ENCODE results near the gene LRFN5.
"Not testable (repeated sequence)": the region's sequence is repeated elsewhere in the genome, so short reads cannot be mapped to it uniquely, and the experiment has no call there.

The LRFN5 gene

DNA sequence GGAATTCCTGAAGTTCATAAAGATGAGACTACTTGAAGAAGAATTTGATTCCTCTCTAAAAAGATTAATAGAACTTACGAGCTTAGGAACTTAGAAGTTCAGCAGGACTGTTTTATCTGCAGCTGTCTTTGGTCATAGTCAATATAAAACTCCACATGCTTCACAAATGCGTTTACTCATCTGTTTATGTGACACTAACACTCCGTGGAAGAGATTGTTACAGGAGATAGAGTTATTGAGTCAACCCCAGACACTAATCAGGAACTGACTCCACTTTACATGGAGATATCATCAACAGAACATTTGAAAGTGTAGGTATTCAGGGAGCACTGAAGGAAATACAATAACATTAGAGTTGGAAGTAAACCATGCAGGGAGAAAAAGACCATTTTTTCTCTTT lies 92.8 kb downstream of the LRFN5 start:
- Histone ChIP-seq H3K9ac (ENCODE audit: low read depth, low read length) (no peak overlapping the region), H3K27ac (ENCODE audit: low read depth, low read length) (no peak overlapping the region), H3K36me3 (ENCODE audit: insufficient read depth, low read length) (no peaks in the 10 kb centered on the region), H3K4me1 (ENCODE audit: insufficient read depth, low read length) (no peaks in the 10 kb centered on the region), H3K9me3 (ENCODE audit: insufficient read depth, low read depth, low read length) (no peaks in the 10 kb centered on the region), H3K4me3 (ENCODE audit: low read length) (no peak overlapping the region), H3K27me3 (ENCODE audit: insufficient read depth, low read length) (no peaks in the 10 kb centered on the region)
- 92% methylated on average over 1 of the region's 3 CpGs for WGBS

DNA sequence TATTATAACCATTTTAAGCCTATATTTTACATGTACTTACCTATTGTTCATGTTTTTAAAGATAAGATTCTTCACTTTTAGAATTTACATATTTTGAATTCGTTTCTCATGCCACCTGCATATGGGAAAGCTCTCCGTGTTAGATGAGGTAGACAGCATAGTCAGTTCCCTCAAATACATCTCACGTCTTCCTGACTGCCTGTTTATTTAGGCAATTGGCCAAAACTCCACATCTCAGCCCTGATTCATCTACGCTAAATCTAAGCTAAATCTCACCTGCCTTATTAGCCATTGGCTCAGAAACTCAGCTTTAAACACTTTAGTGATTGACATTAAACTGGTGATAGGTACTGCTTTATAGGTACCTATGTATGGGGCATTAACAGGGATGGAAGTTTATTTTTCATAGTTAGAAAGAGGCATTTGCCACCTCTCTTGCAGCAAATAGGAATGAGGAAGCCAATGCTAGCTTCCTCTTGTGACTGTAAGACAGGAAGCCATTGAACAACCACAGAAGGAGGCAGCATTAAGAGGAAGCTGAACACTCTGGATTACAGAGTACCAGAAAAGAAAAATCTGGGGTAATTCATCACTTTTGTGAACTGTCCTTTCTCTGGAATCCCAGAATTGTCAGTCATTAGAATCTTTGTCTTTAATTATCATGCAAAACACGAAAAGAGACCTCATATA lies 111.9 kb downstream of the LRFN5 start:
- no peaks in the 10 kb centered on the region; the same call in 1 of the 2 replicates for H3K4me1 ChIP-seq (ENCODE audit: insufficient read depth, low read length)
- H3K27ac ChIP-seq (ENCODE audit: low read depth, low read length) = no peak overlapping the region
- H3K9me3 ChIP-seq (ENCODE audit: insufficient read depth, low read depth, low read length) = no peaks in the 10 kb centered on the region
- WGBS = 71% methylated on average over 4 of the region's 5 CpGs
- no peak overlapping the region for H3K9ac ChIP-seq (ENCODE audit: low read depth, low read length)
- H3K36me3 ChIP-seq (ENCODE audit: insufficient read depth, low read length) = no peaks in the 10 kb centered on the region
- no peaks in the 10 kb centered on the region for H3K27me3 ChIP-seq (ENCODE audit: insufficient read depth, low read length)
- no peak overlapping the region for H3K4me3 ChIP-seq (ENCODE audit: low read length)

DNA sequence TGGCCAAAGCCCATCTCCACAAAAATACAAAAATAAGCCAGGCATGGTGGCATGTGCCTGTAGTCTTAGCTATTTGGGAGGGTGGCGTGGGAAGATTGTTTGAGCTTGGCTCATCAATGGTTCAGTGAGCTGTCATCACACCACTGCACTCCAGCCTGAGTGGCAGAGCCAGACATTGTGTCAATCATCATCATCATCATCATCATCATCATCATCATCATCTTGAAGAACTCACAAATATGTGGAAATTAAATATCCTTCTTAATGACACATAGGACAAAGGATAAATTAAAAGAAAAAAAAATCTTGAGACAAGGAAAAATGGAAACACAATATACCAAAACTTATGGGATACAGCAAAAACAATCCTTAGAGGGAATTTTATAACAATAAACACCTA lies 132.5 kb downstream of the LRFN5 start:
- H3K4me3 ChIP-seq (ENCODE audit: low read length) = no peak overlapping the region
- H3K9ac ChIP-seq (ENCODE audit: low read depth, low read length) = no peak overlapping the region
- H3K9me3 ChIP-seq (ENCODE audit: insufficient read depth, low read depth, low read length) = no peaks in the 10 kb centered on the region
- 96% methylated on average over 1 of the region's 1 CpG for WGBS
- no peak overlapping the region for H3K27ac ChIP-seq (ENCODE audit: low read depth, low read length)
- no peaks in the 10 kb centered on the region for H3K36me3 ChIP-seq (ENCODE audit: insufficient read depth, low read length)
- H3K4me1 ChIP-seq (ENCODE audit: insufficient read depth, low read length) = no peaks in the 10 kb centered on the region
- H3K27me3 ChIP-seq (ENCODE audit: insufficient read depth, low read length) = no peaks in the 10 kb centered on the region

DNA sequence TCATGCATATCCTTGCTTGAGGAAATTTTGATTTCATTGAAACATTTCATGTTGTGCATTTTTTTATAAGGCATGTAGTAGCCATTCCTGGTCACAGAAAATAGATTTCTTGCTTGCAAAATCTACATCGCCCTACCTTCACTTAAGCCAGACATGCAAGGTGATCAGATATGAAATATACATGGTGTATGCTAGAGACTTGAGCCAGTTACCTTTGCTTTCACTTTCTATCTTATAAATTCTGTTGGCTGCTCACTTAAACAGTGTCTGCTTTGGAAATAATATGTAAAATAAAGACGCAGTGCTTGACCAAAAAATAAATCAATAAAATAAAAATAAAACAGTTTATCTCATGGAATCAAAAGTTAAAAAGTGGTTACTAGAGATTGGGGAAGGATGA lies 136.5 kb downstream of the LRFN5 start:
- WGBS = 80% methylated on average over 1 of the region's 2 CpGs
- Histone ChIP-seq H3K36me3 (ENCODE audit: insufficient read depth, low read length) (no peaks in the 10 kb centered on the region), H3K4me3 (ENCODE audit: low read length) (no peak overlapping the region), H3K27ac (ENCODE audit: low read depth, low read length) (no peak overlapping the region), H3K27me3 (ENCODE audit: insufficient read depth, low read length) (no peaks in the 10 kb centered on the region), H3K9me3 (ENCODE audit: insufficient read depth, low read depth, low read length) (no peaks in the 10 kb centered on the region), H3K4me1 (ENCODE audit: insufficient read depth, low read length) (no peaks in the 10 kb centered on the region), H3K9ac (ENCODE audit: low read depth, low read length) (no peak overlapping the region)

DNA sequence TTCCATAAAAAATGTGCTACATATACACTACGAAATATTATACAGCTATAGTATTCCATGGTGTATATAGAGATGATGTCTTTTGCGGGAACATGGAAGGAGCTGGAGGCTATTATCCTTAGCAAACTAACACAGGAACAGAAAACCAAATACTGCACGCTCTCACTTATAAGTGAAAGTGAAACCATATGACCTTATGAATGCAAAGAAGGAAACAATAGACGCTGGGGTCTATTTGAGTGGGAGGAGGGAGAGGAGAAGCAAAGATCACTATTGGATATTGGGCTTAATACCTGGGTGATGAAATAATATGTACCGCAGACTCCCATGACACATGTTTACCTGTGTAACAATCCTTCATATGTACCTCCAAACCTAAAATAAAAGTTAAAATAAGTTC lies 142.8 kb downstream of the LRFN5 start:
- H3K27ac ChIP-seq (ENCODE audit: low read depth, low read length) = no peak overlapping the region
- H3K9me3 ChIP-seq (ENCODE audit: insufficient read depth, low read depth, low read length) = no peaks in the 10 kb centered on the region
- H3K36me3 ChIP-seq (ENCODE audit: insufficient read depth, low read length) = no peaks in the 10 kb centered on the region
- no peak overlapping the region for H3K9ac ChIP-seq (ENCODE audit: low read depth, low read length)
- no peak overlapping the region for H3K4me3 ChIP-seq (ENCODE audit: low read length)
- no peaks in the 10 kb centered on the region for H3K27me3 ChIP-seq (ENCODE audit: insufficient read depth, low read length)
- H3K4me1 ChIP-seq (ENCODE audit: insufficient read depth, low read length) = no peaks in the 10 kb centered on the region
- WGBS = 96% methylated on average over 2 of the region's 5 CpGs

DNA sequence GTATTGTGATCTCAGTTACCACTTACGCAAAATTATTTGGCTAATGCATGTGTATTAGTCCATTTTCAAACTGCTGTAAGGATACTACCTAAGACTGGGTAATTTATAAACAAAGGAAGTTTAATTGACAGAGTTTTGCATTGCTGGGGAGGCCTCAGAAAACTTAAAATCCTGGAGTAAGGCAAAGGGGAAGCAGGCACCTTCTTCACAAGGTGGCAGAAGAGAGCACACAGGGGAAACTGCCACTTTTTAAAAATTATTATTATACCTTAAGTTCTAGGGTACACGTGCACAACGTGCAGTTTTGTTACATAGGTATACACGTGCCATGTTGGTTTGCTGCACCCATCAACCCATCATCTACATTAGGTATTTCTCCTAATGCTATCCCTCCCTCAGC lies 143.9 kb downstream of the LRFN5 start:
- H3K27me3 ChIP-seq (ENCODE audit: insufficient read depth, low read length); H3K9ac ChIP-seq (ENCODE audit: low read depth, low read length); H3K9me3 ChIP-seq (ENCODE audit: insufficient read depth, low read depth, low read length); H3K4me1 ChIP-seq (ENCODE audit: insufficient read depth, low read length); H3K36me3 ChIP-seq (ENCODE audit: insufficient read depth, low read length); H3K27ac ChIP-seq (ENCODE audit: low read depth, low read length); H3K4me3 ChIP-seq (ENCODE audit: low read length): not testable (repeated sequence)
- WGBS = 94% methylated on average over 4 of the region's 4 CpGs

DNA sequence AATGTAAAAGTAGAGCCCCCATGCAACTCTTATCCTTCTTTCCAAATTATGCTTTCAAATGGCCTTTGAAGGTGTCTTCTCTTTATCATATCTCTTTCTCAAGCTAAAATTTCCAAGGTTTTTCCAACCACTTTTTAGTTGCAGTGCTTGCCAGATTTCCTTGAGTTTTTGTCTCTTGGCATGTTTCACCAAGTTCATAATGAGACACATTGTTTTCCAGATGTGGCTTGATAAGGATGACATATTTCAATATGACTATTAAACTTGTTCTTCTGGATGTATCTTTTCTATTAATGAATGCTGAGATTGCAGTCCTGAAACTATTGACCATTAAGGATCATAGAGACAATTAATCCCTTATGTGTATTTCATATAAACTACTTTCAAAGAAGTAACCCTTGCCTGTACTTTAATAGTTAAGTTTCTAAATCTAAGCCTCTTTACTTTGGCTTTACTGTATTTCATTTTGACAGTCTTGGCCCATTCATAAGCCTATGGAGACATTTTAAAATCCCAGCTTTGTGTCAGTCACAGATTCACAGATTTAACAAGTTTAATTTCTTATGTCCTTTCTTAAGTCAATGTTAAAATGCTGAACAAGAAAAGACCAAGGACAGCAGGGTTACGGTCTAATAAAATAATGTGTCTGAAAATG lies 151.5 kb downstream of the LRFN5 start:
- Histone ChIP-seq H3K9ac (ENCODE audit: low read depth, low read length) (no peak overlapping the region), H3K4me3 (ENCODE audit: low read length) (no peak overlapping the region), H3K27me3 (ENCODE audit: insufficient read depth, low read length) (no peaks in the 10 kb centered on the region), H3K36me3 (ENCODE audit: insufficient read depth, low read length) (no peaks in the 10 kb centered on the region), H3K9me3 (ENCODE audit: insufficient read depth, low read depth, low read length) (no peaks in the 10 kb centered on the region; the same call in 1 of the 2 replicates), H3K27ac (ENCODE audit: low read depth, low read length) (no peak overlapping the region), H3K4me1 (ENCODE audit: insufficient read depth, low read length) (no peaks in the 10 kb centered on the region)
- 100% methylated on average over 1 of the region's 1 CpG for WGBS

DNA sequence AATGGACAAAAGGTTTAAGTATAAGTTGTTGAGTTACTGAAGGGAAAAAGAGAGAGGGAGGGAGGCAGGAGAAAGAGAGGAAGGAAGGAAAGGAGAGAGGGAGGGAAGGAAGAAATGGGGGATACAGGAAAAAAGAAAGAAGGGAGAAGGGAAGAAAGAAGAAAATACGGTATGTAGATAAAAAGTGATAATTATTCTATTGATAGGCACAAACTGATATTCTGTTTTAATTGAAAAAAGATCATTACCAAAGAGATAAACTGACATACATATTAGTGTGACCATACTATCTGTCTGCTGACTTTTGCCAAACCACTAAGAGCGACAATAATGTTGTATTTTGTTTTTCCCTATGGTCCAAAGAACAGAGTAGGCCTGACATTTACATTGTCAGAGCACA lies 154.5 kb downstream of the LRFN5 start:
- Histone ChIP-seq H3K4me1 (ENCODE audit: insufficient read depth, low read length) (no peaks in the 10 kb centered on the region), H3K9ac (ENCODE audit: low read depth, low read length) (no peak overlapping the region), H3K27me3 (ENCODE audit: insufficient read depth, low read length) (no peaks in the 10 kb centered on the region), H3K27ac (ENCODE audit: low read depth, low read length) (no peak overlapping the region), H3K36me3 (ENCODE audit: insufficient read depth, low read length) (no peaks in the 10 kb centered on the region), H3K9me3 (ENCODE audit: insufficient read depth, low read depth, low read length) (no peaks in the 10 kb centered on the region; the same call in 1 of the 2 replicates), H3K4me3 (ENCODE audit: low read length) (no peak overlapping the region)
- WGBS = 100% methylated on average over 2 of the region's 2 CpGs

DNA sequence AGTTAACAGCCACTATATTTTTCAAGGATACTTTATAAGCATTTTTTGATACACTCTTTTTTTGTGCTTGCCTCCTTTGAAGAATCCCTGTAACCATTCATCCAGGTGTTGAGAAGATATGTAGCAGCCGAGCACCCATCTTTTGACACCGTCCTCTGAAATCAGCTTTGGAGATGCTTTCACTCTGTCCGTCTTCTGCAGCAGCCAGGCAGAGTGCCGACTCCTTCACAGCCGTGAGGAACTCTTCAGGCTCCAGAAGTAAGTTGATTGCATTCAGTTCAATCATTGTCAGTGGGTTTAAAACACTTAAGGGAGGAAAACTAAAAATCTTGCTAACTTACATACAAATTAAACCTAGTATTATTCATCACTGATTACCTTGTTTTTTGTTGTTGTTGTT lies 160.1 kb downstream of the LRFN5 start:
- no peak overlapping the region for H3K9ac ChIP-seq (ENCODE audit: low read depth, low read length)
- no peaks in the 10 kb centered on the region for H3K36me3 ChIP-seq (ENCODE audit: insufficient read depth, low read length)
- H3K27ac ChIP-seq (ENCODE audit: low read depth, low read length) = no peak overlapping the region
- no peaks in the 10 kb centered on the region for H3K4me1 ChIP-seq (ENCODE audit: insufficient read depth, low read length)
- H3K4me3 ChIP-seq (ENCODE audit: low read length) = no peak overlapping the region
- 89% methylated on average over 5 of the region's 5 CpGs for WGBS
- no peaks in the 10 kb centered on the region for H3K9me3 ChIP-seq (ENCODE audit: insufficient read depth, low read depth, low read length)
- no peaks in the 10 kb centered on the region for H3K27me3 ChIP-seq (ENCODE audit: insufficient read depth, low read length)

DNA sequence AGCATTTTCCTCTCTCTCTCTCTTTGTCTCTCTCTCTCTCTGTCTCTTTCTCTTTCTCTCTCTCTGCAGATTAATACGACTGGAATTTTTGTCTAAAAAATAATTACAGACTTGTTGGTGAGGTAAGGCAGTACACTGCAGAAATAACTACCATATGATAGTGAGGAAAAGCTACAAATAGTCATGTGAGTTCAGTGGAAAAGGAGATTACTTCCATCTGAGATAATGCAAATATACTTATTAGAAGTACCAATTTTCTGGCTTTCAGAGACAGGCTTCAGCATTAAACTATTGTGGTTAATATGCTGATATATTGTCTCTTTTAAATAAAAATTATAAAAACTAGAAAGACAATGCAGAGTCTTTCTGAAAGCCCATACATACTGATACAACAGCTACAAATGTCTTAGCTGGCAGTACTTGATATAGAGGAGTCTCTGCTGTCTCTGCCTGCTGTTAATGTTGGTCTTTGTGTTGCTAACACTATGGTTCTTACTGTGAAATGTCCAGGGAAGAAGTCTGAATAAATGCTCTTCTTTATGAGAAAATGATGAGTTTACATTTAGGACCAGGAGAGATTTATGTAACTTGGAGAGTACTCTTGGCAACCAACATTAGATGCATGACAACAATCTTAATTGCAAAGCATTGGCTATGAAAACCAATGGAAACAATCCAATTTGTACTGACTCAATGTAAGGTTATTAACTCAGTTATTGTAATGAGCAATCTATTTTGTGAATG lies 167.0 kb downstream of the LRFN5 start:
- no peaks in the 10 kb centered on the region for H3K36me3 ChIP-seq (ENCODE audit: insufficient read depth, low read length)
- no peaks in the 10 kb centered on the region for H3K4me1 ChIP-seq (ENCODE audit: insufficient read depth, low read length)
- H3K27ac ChIP-seq (ENCODE audit: low read depth, low read length) = no peak overlapping the region
- H3K9me3 ChIP-seq (ENCODE audit: insufficient read depth, low read depth, low read length) = no peaks in the 10 kb centered on the region
- H3K9ac ChIP-seq (ENCODE audit: low read depth, low read length) = no peak overlapping the region
- no peaks in the 10 kb centered on the region for H3K27me3 ChIP-seq (ENCODE audit: insufficient read depth, low read length)
- H3K4me3 ChIP-seq (ENCODE audit: low read length) = no peak overlapping the region
- no CpG with 5 or more reads among the region's 1 CpG for WGBS

DNA sequence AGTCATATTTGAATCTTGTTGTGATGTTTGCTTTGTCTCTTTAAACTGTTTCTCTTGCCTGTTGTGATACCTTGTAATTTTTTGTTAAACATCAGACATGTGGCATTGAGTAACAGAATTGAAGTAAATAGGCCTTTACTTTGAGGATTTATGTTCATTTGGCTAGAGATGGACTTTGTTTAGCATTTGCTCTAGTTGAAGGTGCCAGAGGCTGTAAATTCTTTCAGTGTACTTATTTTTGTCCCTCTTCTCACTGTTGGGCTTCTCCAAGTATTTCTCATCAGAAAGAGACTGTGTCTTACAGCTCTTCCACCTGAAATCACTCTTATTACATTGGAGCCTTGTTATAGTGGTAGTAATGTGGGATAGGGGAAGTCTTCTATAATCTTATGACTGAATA lies 175.8 kb downstream of the LRFN5 start:
- H3K27ac ChIP-seq (ENCODE audit: low read depth, low read length) = no peak overlapping the region
- H3K9ac ChIP-seq (ENCODE audit: low read depth, low read length) = no peak overlapping the region
- no peaks in the 10 kb centered on the region for H3K9me3 ChIP-seq (ENCODE audit: insufficient read depth, low read depth, low read length)

More for the DNA sequence above, 175.8 kb downstream of the LRFN5 start:
- Histone ChIP-seq H3K4me3 (ENCODE audit: low read length) (no peak overlapping the region), H3K36me3 (ENCODE audit: insufficient read depth, low read length) (no peaks in the 10 kb centered on the region), H3K27me3 (ENCODE audit: insufficient read depth, low read length) (no peaks in the 10 kb centered on the region), H3K4me1 (ENCODE audit: insufficient read depth, low read length) (no peaks in the 10 kb centered on the region)

All from HUES64 (cell line).